Measurements from ENCODE around the gene LENG8.
"Not testable (repeated sequence)": the region's sequence is repeated elsewhere in the genome, so short reads cannot be mapped to it uniquely, and the experiment has no call there.

LENG8 gene

DNA sequence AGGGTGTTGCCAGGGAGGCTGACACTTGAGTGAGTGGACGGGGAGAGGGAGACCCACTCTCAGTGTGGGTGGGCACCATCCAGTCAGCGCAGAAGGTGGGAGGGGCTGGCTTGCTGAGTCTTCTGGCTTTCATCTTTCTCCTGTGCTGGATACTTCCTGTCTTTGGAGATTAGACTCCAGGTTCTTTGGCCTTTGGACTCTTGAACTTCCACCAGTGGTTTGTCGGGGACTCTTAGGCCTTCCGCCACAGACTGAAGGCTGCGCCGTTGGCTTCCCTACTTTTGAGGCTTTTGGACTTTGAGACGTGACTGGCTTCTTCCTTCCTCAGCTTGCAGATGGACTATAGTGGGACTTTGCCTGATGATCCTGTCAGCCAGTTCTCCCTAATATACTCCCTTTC is 4.3 kb upstream of the LENG8 start:
- DNase-seq (ENCODE audit: low spot score) = no peak

DNA sequence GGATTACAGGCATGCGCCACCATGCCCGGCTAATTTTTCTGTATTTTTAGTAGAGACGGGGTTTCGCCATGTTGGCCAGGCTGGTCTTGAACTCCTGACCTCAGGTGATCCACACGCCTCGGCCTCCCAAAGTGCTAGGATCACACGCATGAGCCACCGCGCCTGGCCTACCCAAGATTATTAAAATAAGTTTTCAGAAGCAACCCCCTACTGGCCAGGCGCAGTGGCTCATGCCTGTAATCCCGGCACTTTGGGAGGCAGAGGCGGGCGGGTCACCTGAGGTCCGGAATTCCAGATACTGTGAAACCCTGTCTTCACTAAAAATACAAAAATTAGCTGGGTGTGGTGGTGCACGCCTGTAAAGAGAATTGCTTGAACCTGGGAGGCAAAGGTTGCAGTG is 2.6 kb upstream of the LENG8 start:
- not testable (repeated sequence) for DNase-seq (ENCODE audit: low spot score)

DNA sequence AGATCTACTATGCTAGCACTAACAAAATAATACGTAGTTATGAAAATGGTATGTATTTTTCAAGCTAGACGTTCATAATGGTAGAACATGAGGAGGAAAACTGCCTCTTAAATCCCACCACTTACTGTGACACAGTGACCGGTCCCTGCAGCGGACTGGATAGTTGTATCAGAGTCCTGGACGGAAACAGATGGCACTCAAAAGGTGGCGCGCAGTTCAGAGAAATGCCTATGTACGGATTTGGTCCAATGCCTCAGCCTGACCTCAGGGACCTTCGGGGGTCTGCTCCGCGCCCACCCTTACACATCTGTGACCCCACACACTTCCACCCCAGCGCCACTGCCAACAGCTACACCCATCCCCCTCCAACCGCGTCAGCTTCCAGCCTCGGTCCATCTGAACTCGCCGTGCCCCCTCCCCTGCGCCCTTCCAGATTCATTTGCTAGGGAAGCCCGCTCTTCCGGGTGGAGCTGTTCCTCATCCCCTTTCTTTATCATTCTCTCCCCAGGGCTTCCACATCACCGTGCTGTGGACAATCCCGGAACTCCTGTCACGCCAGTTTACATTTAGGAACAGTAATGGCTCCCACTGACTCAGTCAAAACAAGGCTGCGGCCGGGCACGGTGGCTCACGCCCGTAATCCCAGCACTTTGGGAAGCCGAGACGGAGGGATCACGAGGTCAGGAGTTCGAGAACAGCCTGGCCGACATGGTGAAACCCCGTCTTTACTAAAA is 792 bp upstream of the LENG8 start:
- DNase-seq (ENCODE audit: low spot score) = peak; percentile 55

DNA sequence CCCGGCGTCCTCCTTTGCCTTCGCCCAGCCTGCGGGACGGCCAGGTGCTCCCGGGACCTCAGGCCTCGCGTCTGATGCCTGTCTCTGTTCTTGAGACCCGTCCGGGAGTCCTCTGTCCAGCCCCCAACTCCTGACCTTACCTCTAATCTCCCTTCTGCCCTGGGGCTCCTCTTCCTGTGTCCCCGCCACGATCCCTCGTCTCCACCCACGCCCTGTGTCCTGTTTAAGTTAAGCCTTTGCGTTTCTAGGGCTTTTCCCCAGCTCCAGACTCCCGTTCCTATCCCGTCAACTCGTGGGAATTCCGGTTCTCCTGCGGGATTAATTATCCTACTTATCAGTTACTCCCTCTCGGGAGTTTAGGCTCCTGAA is 686 bp downstream of the LENG8 start:
- DNase-seq (ENCODE audit: low spot score) = no peak

DNA sequence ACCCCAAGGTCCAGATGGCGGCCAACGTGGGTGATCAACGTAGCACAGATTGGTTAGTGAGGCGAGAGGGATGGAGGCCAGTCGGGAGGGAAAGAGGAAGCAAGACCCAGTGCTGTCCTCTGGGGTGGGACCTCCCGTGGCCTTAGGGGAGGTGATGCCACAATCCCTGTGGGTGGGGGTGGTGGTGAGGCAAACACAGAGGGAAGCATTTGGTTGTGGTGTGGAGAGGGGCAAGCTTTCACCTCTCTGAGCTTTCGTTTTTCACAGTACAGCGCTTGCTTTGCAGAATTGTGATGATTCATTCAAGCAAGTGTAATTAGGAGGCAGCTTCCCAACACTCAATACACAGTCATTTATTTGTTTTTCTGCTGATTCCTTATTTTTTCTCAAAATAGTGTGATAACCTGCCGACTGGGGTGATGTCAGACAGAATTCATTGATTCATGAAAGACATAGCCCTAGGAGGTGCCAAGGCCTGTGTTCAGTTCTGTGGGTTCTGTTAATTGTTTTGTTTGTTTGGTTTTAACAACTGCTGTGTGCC is 2.4 kb downstream of the LENG8 start:
- no peak for DNase-seq (ENCODE audit: low spot score)

DNA sequence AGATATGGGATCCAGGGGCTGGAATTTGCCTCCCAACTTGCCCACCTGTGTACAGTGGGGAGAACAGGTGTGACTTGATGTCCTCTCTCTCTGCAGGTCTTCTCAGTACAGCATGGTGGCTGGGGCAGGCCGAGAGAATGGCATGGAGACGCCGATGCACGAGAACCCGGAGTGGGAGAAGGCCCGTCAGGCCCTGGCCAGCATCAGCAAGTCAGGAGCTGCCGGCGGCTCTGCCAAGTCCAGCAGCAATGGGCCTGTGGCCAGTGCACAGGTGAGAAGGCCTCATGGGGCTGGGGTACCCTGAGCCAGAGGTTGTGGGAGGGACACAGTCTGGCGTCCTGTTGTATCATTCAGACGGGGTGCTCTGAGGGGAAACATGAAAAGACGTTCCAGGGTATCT is 3.0 kb downstream of the LENG8 start:
- no peak for DNase-seq (ENCODE audit: low spot score)

DNA sequence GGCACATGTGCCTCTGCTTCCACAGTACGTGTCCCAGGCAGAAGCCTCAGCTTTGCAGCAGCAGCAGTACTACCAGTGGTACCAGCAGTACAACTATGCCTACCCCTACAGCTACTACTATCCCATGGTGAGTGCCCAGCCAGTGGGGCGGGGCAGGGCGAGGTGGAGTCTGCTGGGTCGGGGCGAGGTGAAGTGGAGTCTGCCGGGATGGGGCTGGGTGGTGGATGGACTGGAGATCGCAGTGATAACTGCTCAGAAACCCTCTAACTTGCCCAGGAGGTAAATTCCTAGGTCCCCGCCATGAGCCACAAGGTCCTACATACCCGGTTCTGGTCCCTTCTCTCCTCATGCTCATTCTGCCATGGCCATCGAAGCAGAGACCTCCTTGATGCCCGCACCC is 3.6 kb downstream of the LENG8 start:
- no peak for DNase-seq (ENCODE audit: low spot score)

DNA sequence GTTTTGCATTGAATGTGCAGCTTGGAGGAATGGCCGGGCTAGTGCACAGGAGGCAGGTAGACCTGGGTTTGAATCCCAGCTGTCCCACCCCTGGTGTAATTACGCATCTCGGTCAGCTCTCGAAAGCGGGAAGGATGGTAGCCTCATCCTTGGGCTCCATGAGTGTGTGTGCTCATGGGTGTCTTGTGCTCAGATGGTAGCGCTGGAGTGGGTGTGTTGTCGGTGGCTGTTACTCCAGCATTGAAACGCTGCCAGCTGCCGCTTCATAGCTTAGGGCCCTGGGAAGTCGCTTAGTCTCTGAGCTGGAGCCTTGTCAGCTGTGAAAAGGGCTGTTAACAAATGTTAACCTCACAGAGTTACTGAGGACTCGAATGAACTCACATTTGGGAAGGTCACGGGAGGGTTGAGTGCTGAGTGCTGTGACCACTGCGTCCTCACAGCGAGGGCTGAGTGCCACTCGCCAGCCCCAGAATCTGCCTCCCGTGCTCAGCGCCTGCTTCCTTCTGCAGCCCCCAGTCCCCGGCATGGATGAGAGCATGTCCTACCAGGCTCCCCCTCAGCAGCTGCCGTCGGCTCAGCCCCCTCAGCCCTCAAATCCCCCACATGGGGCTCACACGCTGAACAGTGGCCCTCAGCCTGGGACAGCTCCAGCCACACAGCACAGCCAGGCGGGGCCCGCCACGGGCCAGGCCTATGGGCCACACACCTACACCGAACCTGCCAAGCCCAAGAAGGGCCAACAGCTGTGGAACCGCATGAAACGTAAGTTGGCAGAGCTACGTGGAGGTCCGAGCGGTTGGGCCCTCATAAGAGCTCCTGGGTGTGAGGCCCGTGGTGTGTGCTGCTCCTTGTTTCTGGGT is 5.2 kb downstream of the LENG8 start:
- DNase-seq (ENCODE audit: low spot score) = no peak

DNA sequence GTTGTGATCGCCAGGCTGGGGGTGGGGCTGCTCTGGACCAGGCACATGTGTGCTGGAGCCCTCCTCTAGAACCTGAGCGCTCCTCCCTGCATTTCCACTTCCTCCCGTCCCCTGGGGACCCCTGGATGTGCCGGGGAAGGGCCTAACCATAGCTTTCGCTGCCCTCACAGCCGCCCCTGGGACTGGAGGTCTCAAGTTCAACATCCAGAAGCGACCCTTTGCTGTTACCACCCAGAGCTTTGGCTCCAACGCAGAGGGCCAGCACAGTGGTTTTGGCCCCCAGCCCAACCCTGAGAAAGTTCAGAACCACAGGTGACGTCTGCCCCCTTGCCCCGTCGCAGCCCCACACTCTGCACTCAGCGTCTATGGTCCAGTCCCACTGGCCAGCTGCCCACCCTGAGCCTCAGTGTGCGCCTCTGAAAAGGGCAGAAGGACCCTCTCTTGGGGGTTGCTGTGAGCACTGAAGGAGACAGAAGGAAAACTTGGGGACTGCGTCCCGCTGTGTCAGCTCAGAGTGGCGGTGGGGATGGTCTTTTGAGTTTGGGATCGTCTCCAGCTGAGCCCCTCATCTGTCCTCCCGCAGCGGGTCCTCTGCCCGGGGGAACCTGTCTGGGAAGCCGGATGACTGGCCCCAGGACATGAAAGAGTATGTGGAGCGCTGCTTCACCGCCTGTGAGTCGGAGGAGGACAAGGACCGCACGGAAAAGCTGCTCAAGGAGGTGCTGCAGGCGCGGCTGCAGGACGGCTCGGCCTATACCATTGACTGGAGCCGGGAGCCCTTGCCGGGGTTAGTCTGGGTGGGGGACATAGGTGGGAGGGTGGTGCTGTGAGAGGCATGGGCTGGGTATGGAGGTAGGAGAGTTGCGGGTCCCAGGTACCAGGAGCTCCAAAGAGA is 6.0 kb downstream of the LENG8 start:
- no peak for DNase-seq (ENCODE audit: low spot score)

DNA sequence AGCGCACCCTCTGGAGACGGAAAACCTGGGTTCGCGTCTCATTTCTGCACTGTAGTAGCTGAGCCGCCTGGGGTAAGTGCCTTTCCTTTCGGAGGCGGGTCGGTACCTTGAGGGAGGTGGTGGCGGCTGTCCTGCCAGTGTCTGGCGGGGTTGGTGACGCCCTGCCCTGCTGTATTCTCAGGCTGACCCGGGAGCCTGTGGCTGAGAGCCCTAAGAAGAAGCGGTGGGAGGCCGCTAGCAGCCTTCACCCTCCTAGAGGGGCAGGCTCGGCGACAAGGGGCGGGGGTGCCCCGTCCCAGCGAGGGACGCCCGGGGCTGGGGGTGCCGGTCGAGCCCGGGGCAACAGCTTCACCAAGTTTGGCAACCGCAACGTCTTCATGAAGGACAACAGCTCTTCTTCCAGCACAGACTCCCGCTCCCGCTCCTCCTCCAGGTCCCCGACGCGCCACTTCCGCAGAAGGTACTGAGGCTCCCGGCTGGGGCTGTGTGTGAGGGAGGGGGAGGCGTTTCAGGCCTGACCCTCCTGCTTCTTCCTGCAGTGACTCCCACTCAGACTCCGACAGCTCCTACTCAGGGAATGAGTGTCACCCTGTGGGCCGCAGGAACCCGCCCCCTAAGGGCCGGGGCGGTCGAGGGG is 6.9 kb downstream of the LENG8 start:
- DNase-seq (ENCODE audit: low spot score) = no peak

DNA sequence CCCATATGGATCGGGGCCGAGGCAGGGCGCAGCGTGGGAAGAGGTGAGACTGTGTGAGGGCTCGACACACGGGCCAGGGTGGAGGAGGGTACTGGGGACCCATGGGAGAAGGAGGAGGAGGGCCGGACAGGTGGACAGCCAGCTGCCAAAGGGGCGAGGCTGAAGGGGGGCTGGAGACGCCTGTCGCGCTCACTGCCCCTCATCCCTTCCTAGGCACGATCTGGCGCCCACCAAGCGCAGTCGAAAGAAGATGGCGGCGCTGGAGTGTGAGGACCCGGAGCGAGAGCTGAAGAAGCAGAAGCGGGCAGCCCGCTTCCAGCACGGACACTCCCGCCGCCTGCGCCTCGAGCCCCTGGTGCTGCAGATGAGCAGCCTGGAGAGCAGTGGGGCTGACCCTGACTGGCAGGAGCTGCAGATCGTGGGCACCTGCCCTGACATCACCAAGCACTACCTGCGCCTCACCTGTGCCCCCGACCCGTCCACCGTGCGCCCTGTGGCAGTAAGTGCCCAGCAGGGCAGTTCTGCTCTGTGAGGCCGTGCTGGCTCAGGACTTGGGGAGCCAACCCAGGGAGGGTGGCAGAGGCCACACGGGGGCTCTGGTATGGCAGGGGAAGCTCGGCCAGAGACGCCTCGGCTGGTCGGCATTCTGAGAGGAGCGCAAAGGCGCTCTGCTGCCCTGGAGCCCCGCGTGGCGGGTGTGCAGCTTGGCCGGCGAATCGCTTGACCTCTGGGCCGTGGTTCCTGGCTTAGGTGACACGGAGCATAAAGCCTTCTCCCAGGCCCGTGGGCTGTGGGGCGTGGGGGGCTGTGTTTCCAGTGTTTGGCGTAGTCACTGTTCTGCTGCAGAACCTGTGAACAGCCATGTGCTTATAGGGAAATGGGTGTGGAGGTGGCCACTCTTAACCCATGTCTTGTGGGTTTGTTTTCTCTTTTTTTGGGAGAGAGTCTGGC is 7.7 kb downstream of the LENG8 start:
- no peak for DNase-seq (ENCODE audit: low spot score)

DNA sequence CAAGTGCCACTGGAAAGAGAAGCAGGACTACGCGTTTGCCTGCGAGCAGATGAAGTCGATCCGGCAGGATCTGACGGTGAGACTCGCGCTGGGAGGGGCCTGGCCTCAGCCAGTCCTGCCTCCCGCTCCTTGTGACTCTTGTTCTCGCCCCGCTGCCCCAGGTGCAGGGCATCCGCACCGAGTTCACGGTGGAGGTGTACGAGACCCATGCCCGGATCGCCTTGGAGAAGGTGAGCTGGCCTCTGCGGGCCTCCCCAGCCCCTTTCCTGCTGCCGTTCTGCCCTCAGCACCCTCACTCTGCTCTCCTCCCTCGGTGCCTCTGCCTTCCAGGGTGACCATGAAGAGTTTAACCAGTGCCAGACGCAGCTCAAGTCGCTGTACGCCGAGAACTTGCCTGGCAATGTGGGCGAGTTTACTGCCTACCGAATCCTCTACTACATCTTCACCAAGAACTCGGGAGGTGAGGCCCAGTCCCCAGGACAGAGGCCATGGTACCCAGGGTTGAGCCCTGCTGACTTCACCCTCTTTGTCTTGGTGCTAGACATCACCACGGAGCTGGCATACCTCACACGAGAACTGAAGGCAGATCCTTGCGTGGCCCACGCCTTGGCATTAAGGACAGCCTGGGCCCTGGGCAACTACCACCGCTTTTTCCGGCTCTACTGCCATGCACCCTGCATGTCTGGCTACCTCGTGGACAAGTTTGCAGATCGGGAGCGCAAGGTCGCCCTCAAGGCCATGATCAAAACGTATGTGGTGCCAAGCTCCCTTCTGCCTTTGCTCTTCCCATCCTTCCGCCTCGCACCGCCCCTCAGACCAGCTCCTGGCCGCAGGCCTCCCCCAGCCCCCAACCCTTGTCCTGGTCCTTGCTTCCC is 9.0 kb downstream of the LENG8 start:
- no peak for DNase-seq (ENCODE audit: low spot score)

DNA sequence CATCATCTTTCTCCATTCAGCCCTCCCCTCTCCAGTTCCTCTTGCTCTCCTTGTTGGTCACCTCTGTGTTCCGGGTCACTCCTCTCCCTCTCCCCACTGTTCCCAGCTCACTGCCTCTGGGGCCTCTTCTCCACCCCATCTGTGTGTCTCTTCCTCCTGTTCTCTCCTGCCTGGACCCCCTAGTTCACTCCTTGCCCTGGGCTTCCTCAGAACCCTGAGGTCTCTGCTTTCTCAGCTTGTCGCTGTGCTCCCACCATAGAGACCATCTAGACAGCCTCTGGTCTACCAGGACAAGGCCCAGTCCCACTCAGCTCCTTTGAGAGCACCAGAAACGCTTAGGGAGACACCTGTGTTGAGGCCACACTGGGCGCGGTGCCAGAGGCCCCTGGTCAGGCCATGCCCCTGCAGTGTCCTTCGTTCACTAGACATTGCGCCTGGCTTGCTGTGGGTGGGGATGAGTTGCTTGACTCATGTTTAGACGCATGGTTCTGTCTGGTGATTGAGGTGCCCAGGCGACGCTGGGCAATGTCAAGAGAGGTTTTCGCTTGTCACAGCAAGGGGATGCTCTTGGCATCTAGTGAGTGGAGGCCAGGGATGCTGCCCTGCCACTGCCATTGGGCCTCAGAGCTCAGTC is 9.8 kb downstream of the LENG8 start:
- DNase-seq (ENCODE audit: low spot score) = no peak

DNA sequence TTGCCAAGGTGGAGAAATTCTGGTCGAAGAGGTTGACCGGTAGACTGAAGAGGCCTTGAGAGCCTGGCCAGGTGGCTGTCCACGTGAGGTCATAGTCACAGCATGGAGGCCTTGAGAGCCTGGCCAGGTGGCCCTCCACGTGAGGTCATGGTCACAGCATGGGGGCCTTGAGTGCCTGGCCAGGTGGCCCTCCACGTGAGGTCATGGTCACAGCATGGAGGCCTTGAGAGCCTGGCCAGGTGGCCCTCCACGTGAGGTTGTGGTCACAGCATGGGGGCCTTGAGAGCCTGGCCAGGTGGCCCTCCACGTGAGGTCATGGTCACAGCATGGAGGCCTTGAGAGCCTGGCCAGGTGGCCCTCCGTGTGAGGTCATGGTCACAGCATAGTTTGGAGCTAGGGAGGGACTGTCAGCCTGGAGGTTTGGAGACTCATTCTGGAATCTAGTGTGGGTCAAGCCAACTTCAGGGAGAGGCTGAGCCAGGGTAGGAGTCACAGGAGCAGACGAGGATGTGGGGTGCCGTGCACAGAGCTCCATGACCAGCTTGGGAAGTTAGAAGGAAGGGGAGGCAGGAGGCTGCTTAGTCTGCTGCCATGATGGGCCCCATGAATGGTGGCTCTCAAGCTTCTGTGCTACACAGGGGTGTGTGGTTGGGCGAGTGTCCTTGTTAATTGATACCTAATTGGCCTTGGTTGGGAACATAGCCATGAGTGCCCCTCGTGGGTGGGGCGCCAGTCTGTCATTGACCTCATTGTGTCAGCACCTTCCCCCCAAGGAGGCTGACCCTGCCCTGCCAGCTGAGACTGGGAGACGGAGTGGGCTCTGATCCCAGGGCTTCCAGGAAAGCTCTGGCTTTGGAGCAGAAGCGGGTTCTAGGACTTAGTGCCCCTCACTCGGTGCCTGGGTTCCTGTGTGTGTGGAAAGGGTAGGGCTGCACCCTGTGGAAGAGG is 10.6 kb downstream of the LENG8 start:
- no peak for DNase-seq (ENCODE audit: low spot score)

DNA sequence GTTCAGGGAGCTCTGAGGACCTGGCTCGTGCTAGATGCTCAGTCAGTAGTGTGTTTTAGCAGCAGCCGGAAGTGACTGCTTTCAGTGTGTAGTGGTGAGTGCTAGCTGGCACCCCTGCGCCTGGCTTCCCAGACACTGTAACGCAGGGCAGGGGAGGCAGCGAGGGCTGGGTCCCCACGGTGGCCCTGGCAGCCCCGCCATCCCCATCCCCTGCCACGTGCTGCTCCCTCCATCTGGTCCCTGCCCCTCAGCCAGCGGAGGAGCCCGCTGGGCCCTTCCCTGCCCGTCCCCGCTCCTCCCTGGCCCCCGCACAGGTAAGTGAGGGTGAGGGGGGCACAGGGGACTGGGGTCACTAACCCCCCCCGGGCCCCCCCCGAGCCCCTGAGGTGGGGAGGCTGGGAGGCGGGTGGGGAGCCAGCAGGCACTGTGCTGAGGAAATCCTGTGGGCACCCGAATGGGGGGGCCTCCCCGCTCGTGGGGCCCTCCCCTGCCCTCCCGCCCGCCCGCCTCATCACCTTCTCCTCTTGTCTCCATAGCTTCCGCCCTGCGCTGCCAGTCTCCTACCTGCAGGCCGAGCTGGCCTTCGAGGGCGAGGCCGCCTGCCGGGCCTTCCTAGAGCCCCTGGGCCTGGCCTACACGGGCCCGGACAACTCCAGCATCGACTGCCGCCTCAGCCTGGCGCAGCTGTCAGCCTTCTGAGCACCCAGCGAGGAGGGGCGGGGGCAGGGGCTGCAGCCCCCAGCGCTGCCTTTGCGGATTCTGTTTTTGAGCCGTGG is 11.4 kb downstream of the LENG8 start:
- DNase-seq (ENCODE audit: low spot score) = no peak

DNA sequence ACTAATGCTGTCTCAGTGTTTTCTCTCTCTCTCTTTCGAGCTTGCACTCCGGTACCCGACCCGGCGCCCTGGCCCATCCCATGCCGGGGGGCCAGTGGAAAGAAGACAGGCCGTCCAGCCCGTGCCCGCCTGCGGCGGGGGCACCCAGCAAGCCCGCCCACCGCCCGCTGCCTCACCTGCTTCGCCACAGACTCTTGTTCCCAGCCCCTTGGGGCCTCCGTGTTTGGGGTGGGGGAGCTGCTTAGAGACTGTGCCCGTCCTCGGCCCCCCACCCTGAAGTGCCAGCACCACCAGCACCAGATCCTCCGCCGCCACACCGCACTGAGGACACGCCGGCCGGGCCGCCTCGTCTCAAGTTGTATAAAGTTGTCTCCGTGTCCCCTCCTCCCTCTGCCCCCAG is 12.2 kb downstream of the LENG8 start:
- DNase-seq (ENCODE audit: low spot score) = no peak

DNA sequence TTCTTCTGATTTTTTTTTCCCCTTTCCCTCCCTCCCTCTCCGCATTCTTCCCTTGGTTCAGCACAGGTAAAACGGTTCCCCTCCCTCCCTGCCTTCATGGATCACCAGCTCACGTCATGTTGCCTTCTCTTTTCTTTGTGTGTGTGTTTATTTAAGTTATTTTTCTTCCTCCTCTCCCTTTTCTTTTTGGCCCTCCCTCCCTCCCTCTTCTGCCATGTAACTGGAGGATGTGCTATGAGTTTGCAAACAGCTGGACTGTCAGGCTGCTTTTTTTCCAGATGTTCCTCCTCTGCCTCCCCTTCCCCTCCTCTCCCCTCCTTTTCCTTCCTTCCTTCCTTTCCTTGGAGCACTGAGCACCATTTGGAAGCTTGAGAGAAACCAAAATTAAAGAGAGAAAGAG is 12.6 kb downstream of the LENG8 start:
- no peak for DNase-seq (ENCODE audit: low spot score)
